ENCODE results near the gene IL1RAPL1.

DNA sequence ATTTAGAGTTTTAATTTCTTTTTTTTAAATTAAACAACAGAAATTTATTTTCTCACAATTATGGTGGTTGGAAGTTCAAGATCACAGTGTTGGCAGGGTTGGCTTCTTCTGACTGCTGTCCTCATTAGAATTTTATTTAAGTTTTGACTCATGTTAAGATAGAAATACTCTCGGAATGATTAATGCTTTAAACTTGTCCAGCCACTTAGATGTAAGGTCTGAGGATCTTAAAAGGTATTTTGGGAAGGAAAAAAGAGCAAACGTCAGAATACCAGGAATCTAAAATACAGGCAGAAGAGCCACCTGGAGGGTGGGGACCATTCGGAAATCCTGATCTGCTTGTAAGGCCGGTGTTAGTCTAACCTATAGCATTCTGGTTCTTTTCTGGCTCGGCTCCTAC is 1205.1 kb downstream of the IL1RAPL1 start:
- TF ChIP-seq, protein P1, sequence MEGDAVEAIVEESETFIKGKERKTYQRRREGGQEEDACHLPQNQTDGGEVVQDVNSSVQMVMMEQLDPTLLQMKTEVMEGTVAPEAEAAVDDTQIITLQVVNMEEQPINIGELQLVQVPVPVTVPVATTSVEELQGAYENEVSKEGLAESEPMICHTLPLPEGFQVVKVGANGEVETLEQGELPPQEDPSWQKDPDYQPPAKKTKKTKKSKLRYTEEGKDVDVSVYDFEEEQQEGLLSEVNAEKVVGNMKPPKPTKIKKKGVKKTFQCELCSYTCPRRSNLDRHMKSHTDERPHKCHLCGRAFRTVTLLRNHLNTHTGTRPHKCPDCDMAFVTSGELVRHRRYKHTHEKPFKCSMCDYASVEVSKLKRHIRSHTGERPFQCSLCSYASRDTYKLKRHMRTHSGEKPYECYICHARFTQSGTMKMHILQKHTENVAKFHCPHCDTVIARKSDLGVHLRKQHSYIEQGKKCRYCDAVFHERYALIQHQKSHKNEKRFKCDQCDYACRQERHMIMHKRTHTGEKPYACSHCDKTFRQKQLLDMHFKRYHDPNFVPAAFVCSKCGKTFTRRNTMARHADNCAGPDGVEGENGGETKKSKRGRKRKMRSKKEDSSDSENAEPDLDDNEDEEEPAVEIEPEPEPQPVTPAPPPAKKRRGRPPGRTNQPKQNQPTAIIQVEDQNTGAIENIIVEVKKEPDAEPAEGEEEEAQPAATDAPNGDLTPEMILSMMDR (IDR thresholded peaks at IDR 0.05) = no peak
- no peak for TF ChIP-seq POLR2A (IDR thresholded peaks at IDR 0.05)
